ENCODE results near the gene TMX1.

Gene TMX1

DNA sequence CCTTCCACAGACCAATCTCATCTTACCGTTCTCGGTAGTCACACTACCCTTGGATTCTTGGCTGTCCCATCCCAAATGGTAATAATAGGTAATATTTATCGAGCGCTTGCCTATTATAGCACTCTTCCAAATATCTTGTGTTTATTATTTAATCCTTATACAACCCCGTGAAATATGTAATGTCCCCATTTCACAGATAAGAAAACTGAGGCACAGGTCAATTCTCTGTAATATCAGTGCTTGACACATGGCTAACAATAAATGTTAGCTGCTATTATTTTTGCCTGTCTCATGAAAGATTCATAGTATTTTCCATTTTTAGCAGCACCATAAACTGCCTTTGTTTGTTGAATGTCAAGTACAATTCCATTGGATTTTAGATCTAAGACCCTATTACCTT lies 4.5 kb downstream of the TMX1 start:
- DNase-seq, result no peak

DNA sequence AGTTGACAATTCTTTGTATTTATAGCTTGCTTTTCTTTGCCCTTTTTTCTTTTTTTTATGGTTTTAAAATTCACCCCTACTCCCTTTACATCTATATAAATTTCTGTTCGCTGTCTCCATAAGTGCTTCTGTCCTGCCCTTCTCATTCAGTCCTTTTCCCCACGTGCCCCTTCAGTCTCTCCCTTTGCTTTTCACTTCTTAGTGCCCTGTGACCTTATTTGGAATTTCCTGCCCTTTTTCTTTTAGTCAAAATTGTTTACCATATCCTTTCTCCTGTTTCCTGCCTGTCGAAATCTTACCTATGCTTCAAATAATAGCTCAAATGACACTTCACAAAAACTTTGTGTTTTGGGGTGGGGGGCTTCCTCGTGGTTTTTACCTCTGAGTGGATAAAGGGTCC lies 6.0 kb downstream of the TMX1 start:
- DNase-seq, result no peak

DNA sequence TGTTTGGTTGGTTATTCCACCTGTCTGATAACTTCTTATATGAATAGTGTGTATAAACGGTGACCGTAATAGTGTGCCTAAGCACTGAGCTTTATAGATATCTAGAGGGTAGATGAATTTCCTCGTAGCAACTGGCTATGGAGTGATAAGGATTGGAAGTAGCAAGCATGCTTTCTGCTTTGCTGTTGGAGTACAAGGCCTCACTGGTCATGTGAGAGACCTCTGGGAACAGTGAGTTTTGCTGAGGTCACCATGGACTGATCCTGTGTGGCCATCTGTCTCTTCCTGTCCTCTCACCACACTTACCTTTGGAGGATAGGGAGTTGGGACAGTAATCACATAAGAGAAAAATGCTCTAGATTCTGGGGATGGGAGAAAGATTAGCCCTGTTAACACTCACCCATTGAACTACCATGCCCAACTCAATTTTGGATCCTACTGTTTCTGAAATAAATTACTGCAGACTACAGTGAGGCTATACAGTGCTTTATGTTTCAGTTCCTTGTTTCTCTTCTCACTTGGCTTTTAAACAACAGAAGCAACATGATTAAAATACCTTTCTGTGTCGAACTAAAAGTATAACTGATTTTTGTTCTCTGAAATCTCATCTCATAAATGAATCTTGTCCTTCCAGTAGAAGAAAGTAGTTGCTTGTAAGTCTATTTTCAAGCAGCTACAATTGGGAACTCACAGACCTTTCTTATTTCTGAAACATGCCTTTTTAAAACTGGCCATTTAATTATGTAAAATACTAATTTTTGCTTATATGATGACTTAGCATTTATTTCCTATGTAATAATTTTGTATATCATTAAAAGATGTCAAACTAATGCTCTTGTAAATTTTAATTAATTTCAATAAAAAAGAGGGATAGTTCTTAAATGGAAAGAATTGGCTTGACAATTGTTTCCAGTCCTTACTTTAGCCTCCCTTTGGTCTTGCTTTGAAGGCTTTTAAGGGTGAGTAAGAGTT lies 8.3 kb downstream of the TMX1 start:
- DNase-seq, result no peak

DNA sequence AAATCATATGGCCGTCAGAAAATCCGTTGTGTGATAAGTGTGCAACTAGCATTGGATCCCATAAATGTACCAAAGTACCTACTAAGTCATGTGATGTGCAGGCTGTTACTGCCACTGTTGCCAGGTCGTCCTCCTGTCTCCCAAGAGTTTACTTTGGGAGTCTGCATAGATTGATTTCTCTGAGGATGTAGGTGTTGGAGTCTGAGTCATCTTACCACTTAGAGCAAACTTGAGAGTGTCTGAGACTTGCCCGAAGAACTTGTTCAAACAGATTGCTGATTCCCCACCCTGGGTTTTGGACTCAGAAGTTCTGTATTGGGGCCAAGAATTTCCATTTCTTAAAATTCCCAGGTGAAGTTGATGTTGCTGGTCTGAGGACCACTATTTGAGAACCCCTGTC lies 11.4 kb downstream of the TMX1 start:
- no peak for DNase-seq

DNA sequence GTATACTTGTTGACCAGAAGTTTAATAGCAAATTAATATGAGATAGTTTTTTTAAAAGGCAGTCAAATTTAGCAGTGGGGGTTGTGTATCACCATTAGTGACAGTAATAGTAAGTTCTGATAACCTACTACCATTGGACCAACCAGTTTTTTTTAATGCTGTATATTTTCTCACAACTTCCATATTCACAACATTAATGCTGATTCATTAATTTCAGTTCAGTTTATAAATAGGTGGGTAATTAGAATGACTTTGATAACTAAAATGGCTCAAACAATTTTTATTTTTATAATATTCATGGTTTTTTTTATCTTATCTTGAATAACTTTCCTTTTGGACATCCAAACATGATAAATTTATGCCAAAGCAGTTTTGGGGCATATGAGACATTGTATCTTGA lies 13.8 kb downstream of the TMX1 start:
- no peak for DNase-seq

DNA sequence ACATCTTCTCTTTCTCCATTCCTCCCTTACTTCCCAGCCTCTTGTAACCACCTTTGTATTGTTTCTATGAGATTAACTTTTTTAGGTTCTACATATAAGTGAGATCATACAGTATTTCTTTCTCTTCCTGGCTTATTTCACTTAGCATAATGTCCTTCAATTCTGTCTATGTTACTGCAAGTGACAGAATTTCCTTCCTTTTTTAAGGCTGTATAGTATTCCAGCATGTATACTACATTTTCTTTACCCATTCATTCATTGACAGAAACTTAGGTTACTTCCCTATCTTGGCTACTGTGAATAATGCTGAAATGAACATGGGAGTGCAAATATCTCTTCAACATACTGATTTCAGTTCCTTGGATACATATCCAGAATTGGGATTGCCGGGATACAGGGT lies 18.2 kb downstream of the TMX1 start:
- DNase-seq, result no peak

DNA sequence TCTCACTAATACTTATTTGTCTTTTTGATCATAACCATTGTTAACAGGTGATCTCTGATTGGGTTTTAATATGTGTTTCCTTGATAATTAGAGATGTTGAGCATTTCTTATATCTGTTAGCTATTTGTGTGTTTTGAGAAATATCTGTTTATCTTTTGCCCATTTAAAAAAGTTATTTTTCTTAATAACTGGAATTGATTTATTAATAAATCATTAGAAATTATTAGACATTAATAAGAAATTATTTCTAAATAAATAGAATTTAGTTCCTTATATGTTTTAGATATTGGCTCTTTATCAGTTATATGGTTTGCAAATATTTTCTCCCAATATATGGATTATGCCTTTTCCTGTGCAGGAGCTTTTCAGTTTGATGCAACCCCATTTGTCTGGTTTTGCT lies 18.7 kb downstream of the TMX1 start:
- no peak for DNase-seq

DNA sequence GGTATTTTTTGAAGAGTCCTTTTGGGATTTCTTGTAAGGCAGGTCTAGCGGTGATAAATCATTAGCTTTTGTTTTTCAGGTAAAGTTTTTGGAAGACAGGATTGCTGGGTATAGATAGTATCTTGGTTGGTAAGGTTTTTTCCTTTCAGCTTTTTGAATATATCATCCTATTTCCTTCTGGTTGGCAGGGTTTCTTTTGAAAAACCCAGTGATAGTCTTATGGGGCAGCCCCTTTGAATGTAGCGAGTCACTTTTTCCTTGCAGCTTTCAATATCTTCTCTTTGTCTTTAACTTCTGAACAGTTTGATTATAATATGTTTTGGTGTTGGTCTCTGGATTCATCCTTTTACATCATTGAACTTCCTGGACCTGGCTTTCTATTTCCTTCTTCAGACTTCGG lies 20.2 kb downstream of the TMX1 start:
- DNase-seq, result no peak

DNA sequence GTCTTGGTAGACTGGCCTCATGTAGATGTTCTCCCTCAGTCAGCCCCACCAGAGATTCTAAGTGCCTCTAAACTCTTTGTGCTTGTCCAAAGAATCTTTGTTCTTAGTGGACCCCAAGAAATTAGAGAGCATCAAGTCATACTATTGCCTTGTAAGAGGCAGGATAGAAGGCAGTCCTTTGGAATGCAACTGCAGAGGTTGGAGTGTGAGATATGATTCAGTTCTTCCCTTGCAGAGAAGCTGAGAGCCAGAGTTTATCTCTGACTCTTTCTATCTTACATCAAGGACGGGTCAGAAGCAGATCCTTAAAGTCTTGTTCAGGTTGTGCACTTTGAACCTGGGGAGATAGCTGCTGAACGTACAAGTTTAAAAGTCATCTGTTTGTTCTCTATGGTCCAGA lies 21.1 kb downstream of the TMX1 start:
- DNase-seq, result no peak

DNA sequence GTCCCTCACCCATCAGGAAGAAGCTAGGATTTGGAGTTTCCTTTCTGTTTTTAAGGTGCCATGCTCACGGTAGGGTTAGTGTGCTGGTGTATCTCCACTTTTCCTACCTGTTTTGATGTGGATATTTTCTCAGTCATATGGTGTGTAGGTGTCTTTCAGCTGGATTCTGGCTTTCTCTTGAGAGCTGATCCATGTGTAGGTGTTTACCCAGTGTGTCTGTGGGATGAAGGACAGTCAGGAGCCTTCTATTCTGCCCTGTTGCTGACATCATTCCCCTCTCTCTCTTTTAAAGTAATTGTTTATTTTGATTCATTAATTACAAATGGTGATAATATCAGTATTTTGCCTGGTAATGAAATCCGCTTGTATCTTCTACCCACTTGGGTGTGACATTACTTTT lies 22.8 kb downstream of the TMX1 start:
- DNase-seq, result no peak

DNA sequence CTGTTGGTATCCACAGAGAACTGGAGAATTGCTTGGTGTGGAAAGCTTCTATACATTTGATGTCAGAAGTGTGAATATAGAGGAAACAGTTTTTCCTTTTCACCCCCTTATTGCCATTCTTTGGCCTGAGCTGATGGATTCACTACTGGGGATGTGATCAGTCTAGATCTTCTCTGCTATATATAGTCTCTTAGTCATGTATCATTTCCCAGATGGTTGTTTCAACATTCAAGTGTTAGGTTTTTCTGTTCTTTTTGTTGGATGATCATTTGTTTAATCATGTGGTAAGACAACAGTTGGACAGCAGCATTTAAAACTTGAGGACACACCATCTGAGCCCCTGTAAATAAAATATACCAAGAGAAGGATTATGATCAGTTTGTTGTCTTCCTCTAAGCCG lies 29.6 kb downstream of the TMX1 start:
- no peak for DNase-seq

DNA sequence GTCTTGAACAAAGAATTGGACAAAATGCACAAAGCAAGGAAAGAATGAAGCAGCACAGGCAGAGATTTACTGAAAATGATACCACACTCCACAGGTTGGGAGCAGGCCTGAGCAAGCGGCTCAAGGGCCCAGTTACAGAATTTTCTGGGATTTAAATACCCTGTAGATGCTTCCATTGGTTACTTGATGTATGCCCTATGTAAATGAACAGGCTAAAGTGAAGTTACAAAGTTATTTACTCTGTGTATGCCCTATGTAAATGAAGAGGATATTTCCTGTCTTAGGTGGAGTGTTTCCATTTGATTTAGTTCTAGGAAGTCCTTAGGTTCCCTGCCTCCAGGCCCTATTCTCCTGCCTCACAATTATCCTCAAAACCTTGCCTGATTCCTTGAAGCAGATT lies 36.6 kb downstream of the TMX1 start:
- no peak for DNase-seq

DNA sequence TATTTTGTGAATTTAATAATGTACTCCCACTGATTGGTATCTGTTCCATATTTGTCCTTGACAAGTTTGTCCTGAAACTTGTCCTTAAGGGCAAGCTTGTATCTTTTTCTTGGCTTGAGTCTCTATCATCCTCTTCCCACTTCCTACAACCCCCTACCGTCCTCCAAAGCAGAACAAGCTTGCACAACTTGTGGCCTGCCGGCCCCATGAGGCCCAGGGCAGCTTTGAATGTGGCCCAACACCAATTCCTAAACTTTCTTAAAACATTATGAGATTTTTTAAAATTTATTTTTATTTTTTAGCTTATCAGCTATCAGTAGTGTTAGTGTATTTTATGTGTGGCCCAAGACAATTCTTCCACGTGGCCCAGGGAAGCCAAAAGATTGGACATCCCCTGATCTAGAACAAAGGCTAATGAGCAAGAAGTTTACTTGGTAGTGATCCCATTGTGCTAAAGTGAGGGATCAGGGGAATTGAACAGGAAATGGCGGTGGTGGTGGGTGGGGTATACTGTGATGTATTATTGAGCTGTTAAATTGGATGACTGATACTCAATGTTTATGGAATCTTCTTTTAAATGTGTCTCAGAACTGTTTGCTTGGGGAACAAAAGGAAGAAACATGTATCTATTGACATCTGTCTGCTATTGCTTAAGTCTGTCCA lies 37.8 kb downstream of the TMX1 start:
- no peak for DNase-seq

DNA sequence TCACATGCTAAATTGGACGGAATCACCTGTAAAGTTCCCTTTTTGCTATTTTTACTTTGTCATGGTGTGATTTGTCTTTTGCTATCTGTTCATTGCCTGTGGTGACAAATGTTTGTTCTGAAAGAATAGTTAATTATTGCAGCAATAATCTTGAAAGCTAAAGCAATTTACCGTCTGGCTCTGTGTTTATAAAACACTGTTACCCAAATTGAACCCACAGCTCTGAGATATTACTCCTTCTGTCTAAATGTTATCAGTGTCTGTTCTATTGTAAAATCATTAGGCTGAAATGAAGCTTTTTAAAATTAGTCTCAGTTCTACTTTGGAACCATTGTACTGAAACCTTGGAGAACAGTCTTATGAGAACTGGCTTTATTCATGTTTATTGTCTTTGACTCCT lies 42.5 kb downstream of the TMX1 start:
- no peak for DNase-seq

DNA sequence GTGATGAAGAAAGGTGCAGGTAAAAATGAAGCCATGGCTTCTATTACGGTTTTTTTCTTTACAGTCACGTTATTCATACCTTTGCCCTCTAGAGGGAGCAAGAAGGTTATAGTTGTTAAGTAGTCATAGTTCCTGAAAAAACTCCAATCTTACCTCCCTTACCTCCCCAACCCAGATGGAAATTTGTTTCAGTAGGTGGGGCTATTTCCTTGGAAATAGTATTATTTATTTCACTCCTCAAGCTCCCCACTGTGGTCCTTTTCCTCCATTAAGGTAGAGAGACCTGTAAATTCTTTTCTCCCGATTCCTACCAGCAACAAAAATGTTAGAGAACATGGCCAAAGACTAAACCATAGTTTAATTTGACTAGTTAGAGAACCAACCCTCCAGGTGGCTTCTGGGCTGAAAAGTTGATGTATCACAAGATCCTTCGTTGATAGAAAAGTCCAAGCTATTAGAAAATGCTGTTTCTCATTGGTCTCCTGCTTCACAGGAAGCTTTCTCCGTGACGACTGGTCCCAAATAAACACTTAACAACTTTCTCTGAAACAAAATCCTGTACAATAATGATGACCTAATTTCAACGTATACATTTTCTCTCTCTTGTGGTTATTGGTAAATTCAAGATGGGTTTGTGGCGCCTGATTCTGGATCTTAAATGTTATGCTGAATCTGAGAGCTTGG lies 43.5 kb downstream of the TMX1 start:
- DNase-seq, result peak; percentile 75

DNA sequence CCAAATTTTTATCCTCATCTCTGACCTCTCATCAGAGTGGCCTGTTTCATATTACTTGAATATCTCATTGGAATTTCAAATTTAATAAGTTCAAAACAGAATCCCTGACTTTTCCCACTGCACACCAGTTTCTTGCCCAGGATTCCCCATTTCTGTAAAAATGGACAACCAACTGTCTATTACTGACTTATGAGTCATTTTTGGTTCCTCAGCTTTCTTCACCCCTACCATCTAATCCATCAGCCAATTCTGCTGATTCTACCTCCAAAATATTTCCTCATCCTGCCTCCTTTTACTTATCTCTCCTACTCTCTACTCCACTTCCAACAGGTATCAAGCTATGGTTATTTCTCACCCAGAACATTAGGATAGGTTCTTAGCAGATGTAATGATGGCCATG lies 44.2 kb downstream of the TMX1 start:
- no peak for DNase-seq

DNA sequence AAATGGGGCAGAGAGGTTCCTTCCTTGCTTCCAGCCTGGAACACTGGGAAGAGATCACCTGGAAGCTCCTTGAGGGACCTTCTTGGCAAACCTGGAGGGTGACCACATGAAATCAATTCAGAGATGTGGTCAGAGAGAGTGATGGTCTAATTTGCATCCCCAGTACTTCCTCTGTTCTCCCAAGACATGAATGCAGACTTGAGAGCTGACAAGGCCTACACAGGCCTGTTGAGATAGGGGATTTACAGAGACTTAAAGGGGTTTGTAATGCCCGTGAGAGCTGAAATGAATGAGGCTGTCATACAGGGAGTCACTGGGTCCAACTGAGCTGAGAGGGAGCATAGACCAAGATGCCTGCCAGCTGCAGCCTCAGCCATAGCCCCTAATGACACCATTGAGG lies 45.1 kb downstream of the TMX1 start:
- DNase-seq, result no peak

DNA sequence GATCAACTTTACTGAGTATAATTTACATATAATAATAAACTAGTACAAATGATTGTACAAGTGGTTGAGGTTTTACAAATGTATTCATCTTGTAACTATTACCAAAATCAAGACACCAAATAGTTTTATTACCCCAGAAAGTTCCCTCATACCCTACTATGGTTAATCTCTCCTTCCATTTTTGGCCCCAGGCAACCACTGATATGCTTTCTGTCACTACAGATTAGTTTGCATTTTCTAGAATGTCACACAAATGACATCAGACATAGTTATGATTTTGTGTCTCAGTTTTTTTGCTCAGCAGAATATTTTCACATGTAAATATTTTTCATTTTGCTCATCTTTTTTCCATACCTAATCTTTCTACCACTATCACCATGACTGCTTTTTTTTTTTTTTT lies 49.1 kb downstream of the TMX1 start:
- DNase-seq, result no peak

DNA sequence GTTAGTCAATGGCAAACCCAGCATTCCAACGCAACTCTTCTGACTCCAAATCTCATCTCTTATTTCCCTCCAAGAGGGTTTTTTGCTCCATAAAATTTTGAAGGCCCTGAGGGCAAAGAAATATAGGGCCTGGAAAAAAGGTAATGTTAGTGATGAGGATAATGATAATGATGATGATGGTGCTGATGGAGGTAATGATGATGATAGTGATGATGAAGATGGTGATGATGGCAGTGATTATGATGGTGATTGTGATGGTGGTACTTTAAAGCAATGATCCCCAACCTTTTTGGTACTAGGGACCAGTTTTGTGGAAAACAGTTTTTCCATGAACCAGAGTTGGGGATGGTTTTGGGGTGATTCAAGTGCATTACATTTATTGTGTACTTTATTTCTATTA lies 50.1 kb downstream of the TMX1 start:
- DNase-seq, result no peak

DNA sequence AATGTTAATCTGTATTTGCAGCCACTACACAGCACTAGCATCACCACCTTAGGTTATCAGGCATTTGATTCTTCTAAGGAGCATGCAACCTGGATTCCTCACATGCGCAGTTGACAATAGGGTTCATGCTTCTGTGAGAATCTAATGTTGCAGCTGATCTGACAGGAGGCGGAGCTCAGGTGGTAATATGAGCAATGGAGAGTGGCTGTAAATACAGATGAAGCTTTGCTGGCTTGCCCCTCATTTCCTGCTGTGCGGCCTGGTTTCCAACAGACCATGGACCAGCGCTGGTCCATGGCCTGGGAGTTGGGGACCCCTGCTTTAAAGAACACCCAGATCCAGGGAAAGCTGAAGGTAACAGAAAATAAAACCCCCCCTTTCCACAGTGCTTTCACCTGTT lies 51.0 kb downstream of the TMX1 start:
- no peak for DNase-seq

DNA sequence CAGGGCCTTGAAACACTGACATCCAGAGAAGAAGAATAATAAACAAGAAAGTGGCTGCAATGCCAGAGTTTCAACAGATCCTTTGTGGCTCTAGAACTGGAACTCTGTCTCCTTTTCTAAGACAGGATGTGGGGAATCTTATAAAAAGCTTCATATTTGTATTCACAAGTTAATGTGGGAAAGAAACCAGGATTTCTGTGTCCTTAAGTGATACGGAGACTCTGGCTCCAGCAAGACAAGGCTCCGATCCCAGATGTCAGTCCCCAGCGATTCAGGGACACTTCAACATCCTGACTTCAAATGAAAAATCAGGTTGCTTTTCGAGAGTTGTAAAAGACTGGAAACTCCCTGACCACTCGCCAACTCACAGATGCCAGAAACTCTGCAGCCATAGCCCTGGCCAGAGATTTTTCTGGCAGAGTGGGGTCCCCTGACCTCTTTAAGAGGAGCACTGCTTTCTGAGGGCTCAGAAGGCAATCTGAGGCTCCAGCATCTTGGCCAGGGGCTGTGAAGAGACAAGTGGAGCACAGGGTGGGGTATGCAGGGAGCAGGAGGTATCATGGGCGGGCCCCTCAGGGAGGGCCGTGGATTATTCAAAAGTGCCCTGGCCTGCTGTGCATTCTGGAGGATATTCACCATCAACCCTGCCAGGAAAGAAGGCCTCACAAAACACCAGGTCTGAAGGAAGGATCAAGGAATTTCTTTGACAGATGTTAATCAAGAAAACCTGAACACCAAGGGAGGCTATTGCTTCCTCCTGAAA lies 53.3 kb downstream of the TMX1 start:
- no peak for DNase-seq

DNA sequence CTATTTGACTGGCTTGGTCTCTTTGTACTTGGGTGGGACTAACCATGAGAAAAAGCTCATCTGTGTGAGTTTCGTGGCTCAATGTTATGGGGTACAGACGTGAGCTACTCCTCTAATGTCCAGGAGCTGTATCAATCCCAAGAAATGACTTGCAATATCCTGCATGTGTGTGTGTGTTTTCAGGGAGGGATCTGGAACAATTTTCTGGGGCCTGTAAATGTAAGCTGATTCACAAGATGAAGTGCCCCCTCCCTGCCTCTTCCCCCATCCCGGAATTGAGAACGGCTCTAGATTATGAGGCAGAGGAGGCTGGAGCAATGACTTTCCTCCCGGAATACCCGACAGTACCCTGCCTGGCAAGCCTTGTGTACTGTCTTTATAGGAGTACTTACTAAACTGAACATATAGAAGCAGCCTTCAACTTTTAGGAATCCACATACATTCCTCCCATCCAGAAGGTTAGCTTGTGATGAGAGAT lies 53.9 kb downstream of the TMX1 start:
- no peak for DNase-seq

DNA sequence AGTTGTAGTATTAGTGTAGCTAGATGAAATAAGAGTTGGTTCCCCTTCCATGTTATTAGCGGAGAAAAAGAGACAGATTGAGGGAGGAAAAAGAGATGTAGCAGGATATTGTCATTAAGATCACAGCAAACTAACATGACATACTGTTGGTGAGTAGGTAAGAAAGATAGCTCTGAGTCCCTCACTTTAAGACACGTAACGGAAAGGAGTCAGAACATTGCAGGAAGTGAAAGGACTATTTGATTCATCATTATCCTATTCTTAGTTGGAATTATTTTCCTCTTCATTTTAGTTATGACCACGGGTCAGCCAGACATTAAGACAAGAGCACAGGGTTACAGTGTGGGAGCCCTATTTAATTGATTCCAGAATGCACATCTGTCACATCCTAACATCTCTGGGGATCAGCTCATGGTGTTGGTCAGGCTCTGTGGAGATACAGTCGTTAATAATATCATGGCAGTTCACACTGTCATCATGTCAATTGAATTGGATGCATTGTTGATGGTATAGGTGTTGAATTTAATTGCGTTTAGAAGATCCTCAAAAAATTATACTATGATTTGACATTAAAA lies 55.0 kb downstream of the TMX1 start:
- no peak for DNase-seq

All from NCI-H2029 (cell line).